DMS 273 (cell line): Measurements from ENCODE around the gene TPD52L1.
A peak's percentile ranks its signal among the peaks of the same experiment; 100 is the strongest.
"Not testable (repeated sequence)": the region's sequence is repeated elsewhere in the genome, so short reads cannot be mapped to it uniquely, and the experiment has no call there.

Experiments
- DNase-seq: peaks from one replicate; lab custom pipeline; 2025; ENCODE audit not compliant: unreplicated experiment; lab: John Stamatoyannopoulos, UW

TPD52L1 gene

DNA sequence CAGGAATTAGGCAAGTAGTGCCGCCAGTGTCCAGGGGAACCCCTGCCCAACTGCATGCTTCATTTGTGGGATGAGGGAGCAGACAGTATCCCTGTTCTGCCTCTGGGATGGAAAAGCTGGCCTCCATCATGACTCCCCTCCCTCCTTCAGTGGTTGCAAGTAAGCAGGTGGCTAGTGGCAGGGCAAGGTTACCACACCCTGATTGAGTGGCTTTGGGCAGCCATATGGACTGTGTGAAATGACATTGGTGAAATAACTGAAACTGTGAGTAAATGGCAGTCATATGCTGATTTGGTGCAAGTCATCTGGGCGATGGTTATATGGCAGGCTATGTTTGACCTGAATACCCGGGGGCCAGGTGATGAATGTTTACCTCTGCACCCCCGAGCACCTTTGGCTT lies 115.2 kb downstream of the TPD52L1 start:
- no peak for DNase-seq

DNA sequence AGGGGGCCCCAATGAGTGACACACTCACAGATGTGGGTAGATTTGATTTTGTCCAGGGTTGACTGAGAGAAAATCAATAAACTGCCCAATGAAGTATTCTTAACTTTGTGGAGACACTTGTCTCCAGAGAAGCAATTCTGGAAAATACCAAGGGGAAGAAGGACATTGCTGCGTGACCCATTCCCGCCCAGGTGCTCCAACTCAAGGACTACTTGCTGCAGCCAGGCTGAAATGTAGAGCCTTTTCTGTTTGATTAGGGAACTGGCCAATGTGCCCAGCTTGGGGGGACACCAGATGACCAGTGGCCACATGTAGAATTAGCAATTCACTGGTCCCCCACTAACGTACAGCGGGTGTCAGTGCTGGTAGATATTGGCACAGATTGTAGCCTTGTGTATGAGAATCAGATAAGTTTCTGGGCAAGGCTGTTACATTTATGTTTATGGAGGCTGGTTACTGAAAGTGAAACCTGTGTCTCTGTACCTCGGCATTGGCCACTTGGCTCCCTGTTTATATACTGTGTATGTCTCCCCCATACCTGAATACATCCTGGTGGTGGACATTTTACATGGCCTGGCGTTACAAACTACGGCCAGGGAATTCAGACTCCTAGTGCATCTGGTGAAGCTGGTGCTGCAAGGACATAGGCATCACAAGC lies 115.9 kb downstream of the TPD52L1 start:
- DNase-seq, result no peak

DNA sequence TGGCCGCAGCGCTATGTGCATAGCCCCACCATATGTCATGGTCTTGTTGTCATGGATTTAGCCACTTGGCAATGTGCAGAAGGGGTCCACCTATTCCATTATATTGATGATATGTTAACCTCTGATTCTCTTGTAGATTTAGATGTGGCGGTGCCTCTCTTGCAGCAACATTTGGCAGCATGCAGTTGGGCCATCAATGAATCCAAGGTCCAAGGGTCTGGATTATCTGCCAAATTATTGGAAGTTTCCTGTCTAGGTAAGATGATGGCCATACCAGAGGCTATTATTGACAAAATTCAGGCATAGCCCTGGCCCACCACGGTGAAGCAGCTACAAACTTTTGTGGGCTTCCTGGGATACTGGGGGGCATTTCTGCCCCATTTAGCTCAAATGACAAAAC lies 116.8 kb downstream of the TPD52L1 start:
- DNase-seq, result no peak

DNA sequence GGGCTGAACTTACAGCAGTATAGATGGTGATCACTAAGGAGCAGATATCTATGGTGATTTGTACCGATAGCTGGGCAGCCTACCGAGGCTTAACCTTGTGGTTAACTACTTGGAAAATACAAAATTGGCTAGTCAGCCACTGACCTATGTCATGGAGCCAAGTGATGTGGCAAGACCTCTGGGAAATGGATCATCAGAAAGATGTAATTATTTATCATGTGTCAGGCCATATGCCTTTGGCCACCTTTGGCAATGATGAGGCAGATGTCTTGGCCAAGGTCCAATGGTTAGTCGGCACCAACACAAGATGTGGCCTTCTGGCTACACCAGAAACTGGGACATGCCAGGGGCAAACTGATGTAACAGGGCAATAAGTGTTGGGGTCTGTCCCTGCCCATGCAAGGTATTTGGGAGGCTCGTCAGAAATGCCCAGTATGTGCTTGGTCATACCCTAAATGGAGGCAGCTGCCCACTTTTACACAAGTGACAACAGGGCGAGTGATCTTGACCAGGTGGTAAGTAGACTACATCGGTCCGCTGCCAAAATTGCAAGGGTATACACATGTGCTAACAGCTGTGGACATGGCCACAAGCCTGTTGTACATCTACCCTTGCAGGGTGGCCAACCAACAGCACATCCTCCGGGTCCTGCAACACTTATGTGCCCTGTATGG lies 118.0 kb downstream of the TPD52L1 start:
- DNase-seq, result peak; percentile 75

DNA sequence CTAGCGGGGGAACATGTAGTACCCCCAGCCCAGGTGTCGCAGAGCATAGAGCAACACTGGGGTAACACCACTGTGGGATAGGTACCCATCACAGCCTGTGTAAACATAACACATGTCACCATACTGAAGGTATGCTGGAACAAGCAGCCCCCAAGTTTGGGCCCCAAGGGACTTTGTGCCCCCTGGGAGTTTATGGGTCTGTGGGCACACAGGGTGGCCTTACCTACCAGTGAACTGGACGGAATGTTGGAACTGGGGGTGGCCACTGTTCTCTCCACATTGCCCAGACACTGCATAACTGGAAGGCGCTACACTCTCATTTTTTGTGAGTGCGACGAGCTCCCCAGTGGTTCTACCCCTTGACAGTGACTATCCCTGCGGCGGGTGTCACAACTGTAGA lies 119.7 kb downstream of the TPD52L1 start:
- no peak for DNase-seq

GRCh38 chr6:125273965-125274364 lies 120.4 kb downstream of the TPD52L1 start:
- DNase-seq, result peak; percentile 83

GRCh38 chr6:125274935-125275334 lies 121.4 kb downstream of the TPD52L1 start:
- DNase-seq, result peak; percentile 6

DNA sequence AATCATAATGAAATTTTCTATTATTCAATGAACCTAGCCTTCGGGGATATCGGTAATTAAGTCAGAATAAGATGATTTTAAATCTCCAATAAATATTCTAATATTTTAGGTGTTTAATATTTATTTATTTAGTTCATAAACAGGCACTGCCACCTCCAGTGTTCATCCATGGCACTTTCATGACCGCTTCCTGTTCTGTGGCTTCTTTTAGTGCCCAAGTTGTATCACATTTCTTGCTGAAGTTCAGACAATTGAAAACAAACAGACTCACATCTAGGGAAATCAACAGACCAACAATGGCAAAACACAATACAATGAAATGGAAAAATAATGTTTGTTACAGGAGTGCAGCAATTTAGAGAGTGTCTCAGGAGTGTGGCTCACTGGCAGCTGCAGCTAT lies 122.2 kb downstream of the TPD52L1 start:
- no peak for DNase-seq

DNA sequence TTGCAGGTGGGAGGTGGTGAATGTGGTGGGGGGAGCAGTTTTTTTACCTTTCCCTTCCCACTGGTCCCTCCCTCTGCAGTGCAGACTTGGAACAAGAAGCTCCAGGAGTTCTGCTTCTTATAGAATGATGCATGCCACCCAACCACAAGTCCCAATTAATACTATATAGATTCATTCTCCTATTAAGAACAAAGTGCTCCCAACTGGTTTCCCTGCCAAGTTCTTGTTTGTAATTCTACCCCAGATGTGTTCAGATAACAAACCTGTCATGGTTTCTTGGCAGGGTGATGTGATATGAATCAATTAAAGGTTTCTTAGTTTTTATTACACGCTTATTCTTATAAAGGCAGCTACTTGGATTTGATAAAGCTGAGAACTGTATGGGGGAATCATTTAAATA lies 124.3 kb downstream of the TPD52L1 start:
- peak; percentile 52 for DNase-seq

DNA sequence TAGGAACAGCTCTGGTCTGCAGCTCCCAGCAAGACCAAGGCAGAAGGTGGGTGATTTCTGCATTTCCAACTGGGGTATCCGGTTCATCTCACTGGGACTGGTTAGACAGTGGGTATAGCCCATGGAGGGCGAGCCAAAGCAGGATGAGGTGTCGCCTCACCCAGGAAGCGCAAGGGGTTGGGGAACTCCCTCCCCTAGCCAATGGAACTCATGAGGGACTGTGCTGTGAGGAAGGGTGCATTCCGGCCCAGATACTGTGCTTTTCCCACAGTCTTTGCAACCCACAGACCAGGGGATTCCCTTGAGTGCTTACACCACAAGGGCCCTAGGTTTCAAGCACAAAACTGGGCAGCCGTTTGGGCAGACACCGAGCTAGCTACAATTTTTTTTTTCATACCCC lies 126.4 kb downstream of the TPD52L1 start:
- no peak for DNase-seq

DNA sequence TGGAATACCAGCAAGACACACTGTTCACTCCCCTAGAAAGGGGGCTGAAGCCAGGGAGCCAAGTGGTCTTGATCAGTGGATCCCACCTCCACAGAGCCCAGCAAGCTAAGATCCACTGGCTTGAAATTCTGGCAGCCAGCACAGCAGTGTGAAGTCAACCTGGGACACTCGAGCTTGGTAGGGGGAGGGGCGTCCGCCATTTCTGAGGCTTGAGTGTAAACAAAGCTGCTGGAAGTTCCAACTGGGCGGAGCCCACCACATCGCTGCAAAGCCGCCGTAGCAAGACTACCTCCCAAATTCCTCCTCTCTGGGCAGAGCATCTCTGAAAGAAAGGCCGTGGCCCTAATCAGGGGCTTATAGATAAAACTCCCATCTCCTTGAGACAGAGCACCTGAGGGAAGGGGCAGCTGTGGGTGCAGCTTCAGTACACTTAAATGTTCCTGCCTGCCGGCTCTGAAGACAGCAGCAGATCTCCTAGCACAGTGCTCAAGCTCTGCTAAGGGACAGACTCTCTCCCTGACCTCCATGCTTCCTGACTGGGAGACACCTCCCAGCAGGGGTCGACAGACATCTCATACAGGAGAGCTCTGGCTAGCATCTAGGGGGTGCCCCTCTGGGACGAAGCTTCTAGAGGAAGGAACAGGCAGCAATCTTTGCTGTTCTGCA lies 126.9 kb downstream of the TPD52L1 start:
- not testable (repeated sequence) for DNase-seq

DNA sequence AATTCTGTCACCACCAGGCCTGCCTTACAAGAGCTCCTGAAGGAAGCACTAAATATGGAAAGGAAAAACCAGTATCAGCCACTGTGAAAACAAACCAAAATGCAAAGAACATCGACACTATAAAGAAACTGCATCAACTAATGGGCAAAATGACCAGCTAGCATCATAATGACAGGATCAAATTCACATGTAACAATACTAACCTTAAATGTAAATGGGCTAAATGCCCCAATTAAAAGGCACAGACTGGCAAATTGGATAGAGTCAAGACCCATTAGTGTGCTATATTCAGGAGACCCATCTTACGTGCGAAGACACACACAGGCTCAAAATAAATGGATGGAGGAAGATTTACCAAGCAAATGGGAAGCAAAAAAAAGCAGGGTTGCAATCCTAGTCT lies 128.9 kb downstream of the TPD52L1 start:
- DNase-seq, result not testable (repeated sequence)

DNA sequence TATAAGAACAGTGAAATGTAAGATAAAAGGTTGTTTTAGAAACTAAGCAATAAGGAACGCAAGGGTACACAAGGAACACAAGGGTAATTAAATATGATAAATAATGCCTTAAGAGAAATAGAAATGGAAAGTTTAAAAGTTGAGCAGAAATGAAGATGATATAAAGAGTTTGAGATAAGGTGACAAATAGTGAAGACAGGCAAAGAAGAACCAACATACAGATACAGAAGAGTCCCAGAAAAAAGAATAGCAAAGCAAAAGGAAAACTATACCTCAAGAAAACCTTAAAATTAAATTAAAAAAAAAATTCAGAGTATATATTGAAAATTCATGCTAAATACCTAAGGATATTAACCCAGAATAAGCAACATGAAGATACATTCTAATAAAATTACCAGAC lies 131.8 kb downstream of the TPD52L1 start:
- no peak for DNase-seq

GRCh38 chr6:125285936-125286335 lies 132.4 kb downstream of the TPD52L1 start:
- DNase-seq, result no peak

GRCh38 chr6:125287718-125288117 lies 134.1 kb downstream of the TPD52L1 start:
- DNase-seq, result no peak

DNA sequence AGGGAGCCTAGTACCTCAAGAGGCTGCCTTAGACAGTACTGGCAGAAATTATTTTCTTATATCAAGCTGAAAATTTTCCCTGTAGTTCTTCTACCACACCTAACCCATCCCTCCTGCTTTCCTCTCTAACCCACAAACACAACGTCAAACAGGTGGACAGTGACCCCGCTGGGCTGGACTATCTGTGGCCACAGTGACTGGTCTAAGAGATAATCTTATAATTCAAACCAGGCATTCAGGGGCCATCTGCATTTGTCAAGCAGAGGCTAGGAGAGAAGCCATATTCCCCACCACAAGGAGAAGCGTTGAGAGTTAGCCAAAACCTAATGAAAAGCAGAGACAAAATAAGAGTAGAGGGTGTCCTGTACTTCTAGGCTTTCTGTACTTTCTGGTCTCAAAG lies 140.0 kb downstream of the TPD52L1 start:
- no peak for DNase-seq

DNA sequence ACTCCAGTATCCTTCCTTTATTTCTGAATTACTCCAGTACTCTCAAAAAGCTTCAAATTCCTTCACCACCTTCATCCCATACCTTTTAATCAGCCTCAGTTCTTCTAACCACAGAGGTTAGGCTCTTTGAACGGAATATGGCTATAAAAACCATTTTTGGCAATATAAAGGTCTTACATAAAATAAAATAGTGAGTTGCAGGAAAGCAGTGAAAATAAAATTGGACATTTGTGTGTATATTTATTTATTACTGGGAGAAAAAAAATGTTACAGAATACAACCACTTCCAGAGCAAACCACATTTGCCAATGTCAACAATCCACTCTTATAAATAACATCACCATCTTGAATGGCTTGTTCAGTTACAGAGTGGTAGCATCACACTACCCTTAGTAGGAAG lies 140.5 kb downstream of the TPD52L1 start:
- no peak for DNase-seq

DNA sequence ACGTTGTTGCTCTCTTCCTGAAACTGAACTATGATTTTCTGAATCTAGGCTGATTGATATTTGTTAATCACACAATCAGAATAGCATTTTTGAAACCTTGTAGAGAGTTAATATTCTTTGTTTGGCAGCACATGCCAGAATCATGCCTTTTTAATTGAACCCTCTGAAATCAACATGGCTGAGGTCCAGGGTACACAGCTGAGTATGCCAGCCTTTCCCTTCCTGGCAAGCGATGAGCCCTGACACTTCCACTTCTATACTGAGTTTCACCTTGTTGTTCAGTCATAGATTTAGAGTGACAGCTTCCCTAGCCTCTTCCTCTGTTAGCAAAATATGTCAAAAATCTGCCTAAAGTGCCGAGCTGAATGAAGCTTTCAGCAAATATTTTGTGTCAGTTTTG lies 141.4 kb downstream of the TPD52L1 start:
- DNase-seq, result no peak

GRCh38 chr6:125296471-125296870 lies 142.9 kb downstream of the TPD52L1 start:
- DNase-seq, result no peak

- no peak for DNase-seq
Observed at GRCh38 chr6:125299257-125299656, 145.7 kb downstream of the TPD52L1 start.

- DNase-seq, result peak; percentile 58
Observed at GRCh38 chr6:125300992-125301434, 147.4 kb downstream of the TPD52L1 start.
